Sigmoid colon (tissue), 4 donors: ENCODE data around the gene DDX51.

ENCODE experiments used
- EP300 ChIP-seq, 4 donors: sonication (generic); formaldehyde crosslinking; IDR thresholded peaks; one replicate each; pipeline ENCODE4 v1.6.1; 2017; ENCODE audit warnings: antibody characterized with exemption in 4 of 4
- POLR2A ChIP-seq, 2 donors: fragments of 450-650 bp; IDR thresholded peaks; one replicate each; pipeline ENCODE4 v1.6.1; 2016; ENCODE audit warnings: antibody characterized with exemption in 2 of 2, mild to moderate bottlenecking in 2 of 2, moderate library complexity in 2 of 2
- TF ChIP-seq, protein P1 (sequence below), 4 experiments: fragments of 450-650 bp in 3 of 4; fragments of 200-600 bp in 1 of 4; IDR thresholded peaks; one replicate each; pipeline ENCODE4 v1.5.1; 2016 to 2019; ENCODE audit warnings: antibody characterized with exemption in 4 of 4, mild to moderate bottlenecking in 3 of 4, moderate library complexity in 2 of 4

DNA sequence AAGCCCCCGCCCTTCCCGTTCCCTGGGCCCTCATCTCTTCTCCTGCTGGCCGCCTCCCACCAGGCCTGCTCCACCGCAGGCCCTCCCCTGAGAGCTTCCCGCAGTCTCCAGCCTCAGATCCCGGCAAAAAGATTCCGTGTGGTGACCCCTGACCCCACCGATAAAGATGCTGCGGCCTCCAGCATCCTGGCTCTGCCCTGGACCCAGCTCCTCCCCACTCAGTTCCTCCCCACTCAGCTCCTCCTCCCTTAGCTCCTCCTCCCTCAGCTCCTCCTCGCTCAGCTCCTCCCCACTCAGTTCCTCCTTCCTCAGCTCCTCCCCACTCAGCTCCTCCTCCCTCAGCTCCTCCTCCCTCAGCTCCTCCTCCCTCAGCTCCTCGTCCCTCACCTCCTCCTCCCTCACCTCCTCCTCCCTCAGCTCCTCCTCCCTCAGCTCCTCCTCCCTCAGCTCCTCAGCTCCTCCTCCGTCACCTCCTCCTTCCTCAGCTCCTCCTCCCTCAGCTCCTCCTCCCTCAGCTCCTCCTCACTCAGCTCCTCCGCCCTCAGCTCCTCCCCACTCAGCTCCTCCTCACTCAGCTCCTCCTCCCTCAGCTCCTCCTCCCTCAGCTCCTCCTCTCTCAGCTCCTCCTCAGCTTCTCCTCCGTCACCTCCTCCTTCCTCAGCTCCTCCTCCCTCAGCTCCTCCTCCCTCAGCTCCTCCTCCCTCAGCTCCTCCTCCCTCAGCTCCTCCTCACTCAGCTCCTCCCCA, 17.1 kb upstream of the DDX51 start:
- TF ChIP-seq, protein P1, sequence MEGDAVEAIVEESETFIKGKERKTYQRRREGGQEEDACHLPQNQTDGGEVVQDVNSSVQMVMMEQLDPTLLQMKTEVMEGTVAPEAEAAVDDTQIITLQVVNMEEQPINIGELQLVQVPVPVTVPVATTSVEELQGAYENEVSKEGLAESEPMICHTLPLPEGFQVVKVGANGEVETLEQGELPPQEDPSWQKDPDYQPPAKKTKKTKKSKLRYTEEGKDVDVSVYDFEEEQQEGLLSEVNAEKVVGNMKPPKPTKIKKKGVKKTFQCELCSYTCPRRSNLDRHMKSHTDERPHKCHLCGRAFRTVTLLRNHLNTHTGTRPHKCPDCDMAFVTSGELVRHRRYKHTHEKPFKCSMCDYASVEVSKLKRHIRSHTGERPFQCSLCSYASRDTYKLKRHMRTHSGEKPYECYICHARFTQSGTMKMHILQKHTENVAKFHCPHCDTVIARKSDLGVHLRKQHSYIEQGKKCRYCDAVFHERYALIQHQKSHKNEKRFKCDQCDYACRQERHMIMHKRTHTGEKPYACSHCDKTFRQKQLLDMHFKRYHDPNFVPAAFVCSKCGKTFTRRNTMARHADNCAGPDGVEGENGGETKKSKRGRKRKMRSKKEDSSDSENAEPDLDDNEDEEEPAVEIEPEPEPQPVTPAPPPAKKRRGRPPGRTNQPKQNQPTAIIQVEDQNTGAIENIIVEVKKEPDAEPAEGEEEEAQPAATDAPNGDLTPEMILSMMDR (IDR thresholded peaks at IDR 0.05): no peak
- TF ChIP-seq POLR2A (IDR thresholded peaks at IDR 0.05) (no peak), EP300 (IDR thresholded peaks at IDR 0.05) (no peak)
